ENCODE measurements around the gene RGS17.

The RGS17 gene

GRCh38 chr6:153130515-153131036 lies 506 bp downstream of the RGS17 start:
- Histone ChIP-seq H3K27ac (ENCODE audit: extremely low read depth, low read depth, low read length) (no peak overlapping the region; the same call in 1 of the 2 replicates), H3K4me3 (ENCODE audit: low read depth, low read length) (peak overlapping the region; percentile 75), H3K9me3 (ENCODE audit: control insufficient read depth, insufficient read depth, low read depth, low read length) (no peaks in the 10 kb centered on the region), H3K4me1 (ENCODE audit: control insufficient read depth, insufficient read depth, low read length) (no peaks in the 10 kb centered on the region), H3K36me3 (ENCODE audit: control insufficient read depth in 2 of 2, insufficient read depth in 1 of 2, low read length in 2 of 2) (no peaks in the 10 kb centered on the region)
- CTCF ChIA-PET, result interaction anchor here (0.6 kb wide), 1 partner anchor 105 kb away, joined by 3 read pairs; no protein-coding TSS in a partner anchor
- TF ChIP-seq ZNF146 (tag by site-specific recombination; IDR thresholded peaks at IDR 0.05) (no peak), TRIM28 (IDR thresholded peaks at IDR 0.05; ENCODE audit: borderline replicate concordance, low read length) (no peak), ZNF530 (tag by site-specific recombination; IDR thresholded peaks at IDR 0.05; ENCODE audit: low read depth) (no peak), INSM2 (tag by site-specific recombination; IDR thresholded peaks at IDR 0.05) (0 out of 2 replicates have a peak, but pooled peaks have one; percentile 26), ZNF157 (tag by site-specific recombination; IDR thresholded peaks at IDR 0.05) (no peak), ZNF561 (tag by site-specific recombination; IDR thresholded peaks at IDR 0.05; ENCODE audit: borderline replicate concordance) (0 out of 2 replicates have a peak, but pooled peaks have one; percentile 41), ZBTB26 (tag by site-specific recombination; optimal IDR thresholded peaks at IDR 0.05) (peak; percentile 60), PATZ1 (tag by site-specific recombination; IDR thresholded peaks at IDR 0.05) (peak; percentile 7; the same call in 1 of the 2 replicates), ZNF777 (tag by site-specific recombination; IDR thresholded peaks at IDR 0.05; ENCODE audit: borderline replicate concordance) (no peak), HOXC10 (CRISPR knock-in tag; IDR thresholded peaks at IDR 0.05) (no peak), ZNF76 (tag by site-specific recombination; IDR thresholded peaks at IDR 0.05; ENCODE audit: borderline replicate concordance, low read depth) (peak; percentile 72; the same call in 1 of the 2 replicates), GLIS2 (tag by site-specific recombination; IDR thresholded peaks at IDR 0.05) (peak; percentile 45; the same call in 1 of the 2 replicates), ZBTB20 (tag by site-specific recombination; IDR thresholded peaks at IDR 0.05) (0 out of 2 replicates have a peak, but pooled peaks have one; percentile 7), ZXDB (tag by site-specific recombination; IDR thresholded peaks at IDR 0.05) (peak; percentile 87), OSR2 (tag by site-specific recombination; IDR thresholded peaks at IDR 0.05) (no peak), ZIC2 (tag by site-specific recombination; IDR thresholded peaks at IDR 0.05) (peak; percentile 39; the same call in 1 of the 2 replicates), ZNF335 (tag by site-specific recombination; conservative IDR thresholded peaks at IDR 0.05) (peak; percentile 83)
- POLR2A ChIA-PET, result interaction anchor here (0.8 kb wide), 1 partner anchor 147 kb away, joined by 3 read pairs; no protein-coding TSS in a partner anchor

GRCh38 chr6:153129873-153130514 lies 1.1 kb downstream of the RGS17 start:
- Histone ChIP-seq H3K27ac (ENCODE audit: extremely low read depth, low read depth, low read length) (no peak overlapping the region), H3K36me3 (ENCODE audit: control insufficient read depth in 2 of 2, insufficient read depth in 1 of 2, low read length in 2 of 2) (no peaks in the 10 kb centered on the region), H3K4me1 (ENCODE audit: control insufficient read depth, insufficient read depth, low read length) (no peaks in the 10 kb centered on the region), H3K9me3 (ENCODE audit: control insufficient read depth, insufficient read depth, low read depth, low read length) (no peaks in the 10 kb centered on the region), H3K4me3 (ENCODE audit: low read depth, low read length) (peak overlapping the region; percentile 75)
- ChIA-PET CTCF (interaction anchor here (0.6 kb wide), 1 partner anchor 105 kb away, joined by 3 read pairs; no protein-coding TSS in a partner anchor), POLR2A (no interaction called here)
- peak; percentile 59 for TF ChIP-seq ZBTB17 (tag by site-specific recombination; IDR thresholded peaks at IDR 0.05)
- peak; percentile 29; the same call in 1 of the 2 replicates for TF ChIP-seq KLF9 (tag by site-specific recombination; IDR thresholded peaks at IDR 0.05; ENCODE audit: low read depth)
- peak; percentile 83 for TF ChIP-seq ZBTB8A (tag by site-specific recombination; IDR thresholded peaks at IDR 0.05)
- peak; percentile 60 for TF ChIP-seq ZIC2 (tag by site-specific recombination; IDR thresholded peaks at IDR 0.05)
- TF ChIP-seq GLI4 (tag by site-specific recombination; IDR thresholded peaks at IDR 0.05), result 0 out of 2 replicates have a peak, but pooled peaks have one; percentile 17
- TF ChIP-seq ZNF223 (tag by site-specific recombination; IDR thresholded peaks at IDR 0.05), result no peak
- TF ChIP-seq ZFHX2 (tag by site-specific recombination; conservative IDR thresholded peaks at IDR 0.05), result peak; percentile 48
- peak; percentile 80 for TF ChIP-seq GLIS2 (tag by site-specific recombination; IDR thresholded peaks at IDR 0.05)
- TF ChIP-seq PATZ1 (tag by site-specific recombination; IDR thresholded peaks at IDR 0.05), result peak; percentile 53
- 0 out of 2 replicates have a peak, but pooled peaks have one; percentile 47 for TF ChIP-seq ZSCAN4 (tag by site-specific recombination; IDR thresholded peaks at IDR 0.05)
- TF ChIP-seq ZNF843 (tag by site-specific recombination; IDR thresholded peaks at IDR 0.05), result no peak
- no peak for TF ChIP-seq ZNF473 (tag by site-specific recombination; IDR thresholded peaks at IDR 0.05)
